CD4-positive, CD25-positive, alpha-beta regulatory T cell (primary cell): ENCODE results near the gene SH3BP4. TPM values are rescaled to one million over a fixed set of nuclear protein-coding genes. Genes with fewer than 3 reads are reported as not detected.

Source experiments
- ATAC-seq, 2 donors: fragments of 150-1000 bp; cut with Tn5 transposase; one replicate each; pipeline ENCODE4 v1.10.0; 2021; ENCODE audit warnings: low read depth in 2 of 2, moderate number of reproducible peaks in 2 of 2, moderate library complexity in 1 of 2
- DNase-seq, 3 donors: peaks; one replicate each; pipeline versions ENCODE4 v3.0.0 to v3.0.0-alpha.2; 2012 to 2022; ENCODE audit warnings: mixed read lengths in 1 of 3
- H3K27ac ChIP-seq: one replicate; pipeline ENCODE4 v1.7.0; 2013; ENCODE audit warnings: mild to moderate bottlenecking, low read length; ENCODE audit not compliant: insufficient read depth, poor library complexity, severe bottlenecking
- H3K27me3 ChIP-seq: one replicate; pipeline ENCODE4 v1.7.0; 2013; ENCODE audit warnings: low read length; ENCODE audit not compliant: control insufficient read depth, insufficient read depth
- H3K36me3 ChIP-seq: one replicate; pipeline ENCODE4 v1.7.0; 2013; ENCODE audit warnings: mild to moderate bottlenecking, low read length, moderate library complexity; ENCODE audit not compliant: control insufficient read depth, insufficient read depth
- H3K4me1 ChIP-seq: 2 replicates; pipeline ENCODE4 v1.7.0; 2013; ENCODE audit warnings: mild to moderate bottlenecking, low read length; ENCODE audit not compliant: insufficient read depth, control insufficient read depth, poor library complexity, severe bottlenecking
- H3K4me3 ChIP-seq: one replicate; pipeline ENCODE4 v1.7.0; 2013; ENCODE audit warnings: low read depth, mild to moderate bottlenecking, low read length, moderate library complexity
- H3K9me3 ChIP-seq, 2 experiments: 1 replicate in 1 of 2; 2 replicates in 1 of 2; pipeline ENCODE4 v1.7.0; 2013; ENCODE audit warnings: low read length in 2 of 2, mild to moderate bottlenecking in 1 of 2, moderate library complexity in 1 of 2; ENCODE audit not compliant: control insufficient read depth in 2 of 2
- H3K27ac Mint-ChIP-seq, 3 donors: one replicate each; pipeline ENCODE4 v1.8.0; 2020 to 2022; ENCODE audit warnings: mild to moderate bottlenecking in 3 of 3, mixed read lengths in 3 of 3, moderate library complexity in 2 of 3
- H3K27me3 Mint-ChIP-seq: one replicate; pipeline ENCODE4 v1.8.0; 2022; ENCODE audit warnings: mild to moderate bottlenecking, mixed read lengths
- H3K36me3 Mint-ChIP-seq: one replicate; pipeline ENCODE4 v1.8.0; 2020; ENCODE audit warnings: mixed read lengths
- H3K4me1 Mint-ChIP-seq, 4 donors: one replicate each; pipeline ENCODE4 v1.8.0; 2020 to 2022; ENCODE audit warnings: mixed read lengths in 4 of 4, mild to moderate bottlenecking in 1 of 4
- H3K4me3 Mint-ChIP-seq, 4 donors: one replicate each; pipeline ENCODE4 v1.8.0; 2020 to 2022; ENCODE audit warnings: mild to moderate bottlenecking in 4 of 4, mixed read lengths in 4 of 4, moderate library complexity in 3 of 4
- H3K9me3 Mint-ChIP-seq, 7 donors: one replicate each; pipeline ENCODE4 v1.8.0; 2020 to 2022; ENCODE audit warnings: mixed read lengths in 7 of 7, mild to moderate bottlenecking in 3 of 7, moderate library complexity in 2 of 7
- polyA plus RNA-seq, 4 donors: library from polyadenylated mRNA; unstranded; fragments of 300-500 nt; fragmentation: Illumina TruSeq; gene quantifications; one replicate each; pipeline ENCODE4 v1.2.3, GENCODE V29; 2021
- total RNA-seq: library from RNA; stranded (reverse); gene quantifications from one replicate; pipeline ENCODE4 v1.2.3, GENCODE V29; 2022

The SH3BP4 gene
- total and polyA plus RNA-seq, 5 donors from 2014 or later = 0.37 TPM; not detected in 4

DNA sequence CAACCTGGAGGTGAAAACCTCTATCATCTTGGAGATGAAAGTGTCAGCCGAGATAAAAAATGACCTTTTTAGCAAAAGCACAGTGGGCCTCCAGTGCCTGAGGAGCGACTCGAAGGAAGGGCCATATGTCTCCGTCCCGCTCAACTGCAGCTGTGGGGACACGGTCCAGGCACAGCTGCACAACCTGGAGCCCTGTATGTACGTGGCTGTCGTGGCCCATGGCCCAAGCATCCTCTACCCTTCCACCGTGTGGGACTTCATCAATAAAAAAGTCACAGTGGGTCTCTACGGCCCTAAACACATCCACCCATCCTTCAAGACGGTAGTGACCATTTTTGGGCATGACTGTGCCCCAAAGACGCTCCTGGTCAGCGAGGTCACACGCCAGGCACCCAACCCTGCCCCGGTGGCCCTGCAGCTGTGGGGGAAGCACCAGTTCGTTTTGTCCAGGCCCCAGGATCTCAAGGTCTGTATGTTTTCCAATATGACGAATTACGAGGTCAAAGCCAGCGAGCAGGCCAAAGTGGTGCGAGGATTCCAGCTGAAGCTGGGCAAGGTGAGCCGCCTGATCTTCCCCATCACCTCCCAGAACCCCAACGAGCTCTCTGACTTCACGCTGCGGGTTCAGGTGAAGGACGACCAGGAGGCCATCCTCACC is 90.2 kb downstream of the SH3BP4 start:
- ATAC-seq (no peak), DNase-seq (no peak)
- H3K36me3 ChIP-seq = no peaks in the 10 kb centered on the region
- no peak overlapping the region for H3K27ac ChIP-seq
- H3K4me3 ChIP-seq = no peak overlapping the region
- no peaks in the 10 kb centered on the region for H3K9me3 ChIP-seq
- Mint-ChIP-seq H3K27ac (no peak overlapping the region), H3K9me3 (no peaks in the 10 kb centered on the region), H3K4me1 (peaks cover 0 to 15% (median 5%) of the 10 kb centered on the region in 4 donors), H3K4me3 (no peak overlapping the region), H3K27me3 (no peaks in the 10 kb centered on the region), H3K36me3 (no peaks in the 10 kb centered on the region)
- no peaks in the 10 kb centered on the region for H3K4me1 ChIP-seq
- no peaks in the 10 kb centered on the region for H3K27me3 ChIP-seq

DNA sequence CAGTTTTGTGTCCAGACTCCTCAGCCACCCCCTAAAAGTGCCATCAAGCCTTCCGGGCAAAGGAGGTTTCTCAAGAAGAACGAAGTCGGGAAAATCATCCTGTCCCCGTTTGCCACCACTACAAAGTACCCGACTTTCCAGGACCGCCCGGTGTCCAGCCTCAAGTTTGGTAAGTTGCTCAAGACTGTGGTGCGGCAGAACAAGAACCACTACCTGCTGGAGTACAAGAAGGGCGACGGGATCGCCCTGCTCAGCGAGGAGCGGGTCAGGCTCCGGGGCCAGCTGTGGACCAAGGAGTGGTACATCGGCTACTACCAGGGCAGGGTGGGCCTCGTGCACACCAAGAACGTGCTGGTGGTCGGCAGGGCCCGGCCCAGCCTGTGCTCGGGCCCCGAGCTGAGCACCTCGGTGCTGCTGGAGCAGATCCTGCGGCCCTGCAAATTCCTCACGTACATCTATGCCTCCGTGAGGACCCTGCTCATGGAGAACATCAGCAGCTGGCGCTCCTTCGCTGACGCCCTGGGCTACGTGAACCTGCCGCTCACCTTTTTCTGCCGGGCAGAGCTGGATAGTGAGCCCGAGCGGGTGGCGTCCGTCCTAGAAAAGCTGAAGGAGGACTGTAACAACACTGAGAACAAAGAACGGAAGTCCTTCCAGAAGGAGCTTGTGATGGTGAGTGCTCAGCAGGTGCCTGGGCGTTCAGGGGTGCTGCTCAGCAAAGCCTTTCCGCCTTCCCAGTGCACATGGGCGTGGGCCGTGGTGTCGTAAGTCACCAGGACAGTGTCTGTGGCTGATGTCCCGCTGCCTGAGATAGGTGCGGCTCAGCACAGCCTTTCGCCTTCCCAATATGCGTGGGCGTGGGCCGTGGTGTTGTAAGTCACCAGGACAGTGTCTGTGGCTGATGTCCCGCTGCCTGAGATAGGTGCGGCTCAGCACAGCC is 91.0 kb downstream of the SH3BP4 start:
- H3K36me3 ChIP-seq = no peaks in the 10 kb centered on the region
- Mint-ChIP-seq H3K27ac (no peak overlapping the region), H3K4me1 (peaks cover 0 to 15% (median 5%) of the 10 kb centered on the region in 4 donors), H3K4me3 (no peak overlapping the region), H3K36me3 (no peaks in the 10 kb centered on the region), H3K9me3 (peaks cover 0 to 2% (median 0%) of the 10 kb centered on the region in 7 donors), H3K27me3 (no peaks in the 10 kb centered on the region)
- H3K4me3 ChIP-seq = no peak overlapping the region
- no peaks in the 10 kb centered on the region for H3K27me3 ChIP-seq
- no peak overlapping the region for H3K27ac ChIP-seq
- no peaks in the 10 kb centered on the region for H3K4me1 ChIP-seq
- ATAC-seq (no peak), DNase-seq (no peak)
- H3K9me3 ChIP-seq = no peaks in the 10 kb centered on the region

DNA sequence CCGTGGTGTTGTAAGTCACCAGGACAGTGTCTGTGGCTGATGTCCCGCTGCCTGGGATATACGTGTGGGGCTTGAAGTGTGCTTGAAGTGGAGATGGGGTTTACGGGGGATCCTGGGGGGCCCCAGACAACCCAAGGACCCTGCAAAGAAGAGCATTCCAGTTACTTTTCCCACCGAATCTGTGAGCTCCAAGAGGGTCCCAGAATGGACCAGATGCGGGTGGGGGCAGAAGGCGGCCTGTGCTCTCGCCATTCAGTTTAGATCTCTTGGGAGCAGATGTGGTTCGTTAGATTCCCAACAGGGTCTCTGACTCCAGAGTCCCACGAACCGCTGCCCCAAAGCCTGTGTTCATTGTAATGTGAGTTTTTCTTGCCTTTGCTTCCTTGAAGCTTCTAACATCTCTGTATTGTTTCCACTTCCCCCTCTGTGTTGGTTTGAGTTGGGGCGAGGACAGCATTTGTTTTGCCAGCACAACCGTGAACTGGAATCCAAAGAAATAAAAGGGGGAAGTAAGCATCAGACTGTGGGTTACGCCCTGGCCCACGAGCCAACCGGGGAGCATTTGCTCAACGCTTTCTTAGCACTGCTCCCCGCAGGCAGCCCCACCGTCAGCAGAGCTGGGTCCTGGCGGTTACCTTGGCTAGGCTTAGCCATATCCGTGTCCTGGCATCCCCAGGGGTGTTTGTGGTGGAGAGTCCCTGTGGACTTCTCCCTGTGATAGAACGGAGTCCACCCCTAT is 92.1 kb downstream of the SH3BP4 start:
- ATAC-seq = peak in 1 of 2 donors; percentile 29
- Histone ChIP-seq H3K9me3 (no peaks in the 10 kb centered on the region), H3K27ac (no peak overlapping the region), H3K27me3 (no peaks in the 10 kb centered on the region), H3K4me1 (no peaks in the 10 kb centered on the region), H3K36me3 (no peaks in the 10 kb centered on the region), H3K4me3 (no peak overlapping the region)
- H3K9me3 Mint-ChIP-seq = peaks cover 0 to 2% (median 0%) of the 10 kb centered on the region in 7 donors
- no peaks in the 10 kb centered on the region for H3K36me3 Mint-ChIP-seq
- no peak overlapping the region for H3K4me3 Mint-ChIP-seq
- H3K27me3 Mint-ChIP-seq = no peaks in the 10 kb centered on the region
- no peak for DNase-seq
- H3K4me1 Mint-ChIP-seq = peaks cover 0 to 15% (median 5%) of the 10 kb centered on the region in 4 donors
- no peak overlapping the region for H3K27ac Mint-ChIP-seq

GRCh38 chr2:235044501-235045271 is 92.9 kb downstream of the SH3BP4 start:
- no peak overlapping the region for H3K4me3 ChIP-seq
- no peaks in the 10 kb centered on the region for H3K27me3 ChIP-seq
- Mint-ChIP-seq H3K27me3 (no peaks in the 10 kb centered on the region), H3K9me3 (peaks cover 0 to 2% (median 0%) of the 10 kb centered on the region in 7 donors), H3K4me1 (peaks cover 0 to 15% (median 5%) of the 10 kb centered on the region in 4 donors), H3K4me3 (peak overlapping the region in 1 of 4 donors; percentile 35), H3K27ac (no peak overlapping the region), H3K36me3 (no peaks in the 10 kb centered on the region)
- no peaks in the 10 kb centered on the region for H3K4me1 ChIP-seq
- ATAC-seq (no peak), DNase-seq (no peak)
- no peaks in the 10 kb centered on the region for H3K9me3 ChIP-seq
- no peaks in the 10 kb centered on the region for H3K36me3 ChIP-seq
- no peak overlapping the region for H3K27ac ChIP-seq

DNA sequence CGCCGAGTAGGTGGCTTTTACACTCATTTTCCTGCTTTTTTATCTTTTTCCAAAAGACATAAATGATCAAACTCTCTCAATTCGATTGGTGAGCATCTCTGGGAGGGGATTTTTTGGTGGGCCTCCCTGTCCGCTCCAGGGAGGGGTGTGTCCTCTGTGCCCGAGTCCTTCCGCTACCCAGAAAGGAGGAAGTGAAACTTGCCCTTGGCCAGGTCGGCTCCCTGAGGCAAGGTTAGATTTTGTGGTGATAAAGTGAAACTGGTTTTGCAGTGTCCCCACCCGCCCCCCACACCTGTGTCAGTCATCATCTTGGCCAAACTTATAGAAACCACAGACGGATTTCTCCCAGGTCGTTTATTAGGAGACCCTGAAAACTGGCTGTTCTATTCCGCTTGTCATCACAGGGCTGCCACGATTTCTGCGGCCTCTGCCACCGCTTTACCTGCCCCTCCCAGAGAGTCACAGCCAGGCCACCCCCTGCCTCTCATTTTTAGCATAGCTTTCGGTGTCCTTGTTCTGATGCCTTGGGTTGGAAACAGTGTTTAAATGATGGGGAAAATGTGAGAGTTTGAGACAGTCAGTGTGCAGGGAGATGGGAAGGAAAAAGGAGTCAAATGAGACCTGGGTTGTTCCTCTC is 93.6 kb downstream of the SH3BP4 start:
- Histone ChIP-seq H3K4me3 (no peak overlapping the region), H3K36me3 (no peaks in the 10 kb centered on the region), H3K9me3 (no peaks in the 10 kb centered on the region), H3K4me1 (no peaks in the 10 kb centered on the region), H3K27ac (no peak overlapping the region), H3K27me3 (no peaks in the 10 kb centered on the region)
- H3K27me3 Mint-ChIP-seq = no peaks in the 10 kb centered on the region
- H3K4me3 Mint-ChIP-seq = peak overlapping the region in 2 of 4 donors; percentile 22 to 35
- peaks cover 0 to 2% (median 0%) of the 10 kb centered on the region in 7 donors for H3K9me3 Mint-ChIP-seq
- ATAC-seq = peak in 1 of 2 donors; percentile 38
- DNase-seq = peak in 1 of 3 donors; percentile 26
- H3K27ac Mint-ChIP-seq = peak overlapping the region; percentile 17 to 65 (median 29)
- H3K36me3 Mint-ChIP-seq = no peaks in the 10 kb centered on the region
- peaks cover 0 to 15% (median 5%) of the 10 kb centered on the region in 4 donors for H3K4me1 Mint-ChIP-seq

DNA sequence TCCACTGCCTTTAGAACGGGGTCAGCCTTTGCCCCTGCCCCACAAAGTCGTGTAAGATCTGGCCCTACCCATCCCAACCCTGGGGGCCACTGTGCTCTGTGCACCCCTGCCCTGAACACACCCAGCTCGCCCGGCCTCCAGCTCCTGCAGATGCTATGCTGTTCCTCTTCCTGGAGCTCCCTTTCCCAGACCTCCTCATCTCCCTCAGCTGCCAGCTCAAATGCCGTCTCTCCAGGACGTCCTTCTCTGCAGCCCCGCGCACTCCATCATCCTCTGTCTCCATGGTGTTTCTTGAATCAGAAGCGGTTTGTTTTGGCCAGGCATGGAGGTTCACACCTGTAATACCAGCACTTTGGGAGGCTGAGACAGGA is 94.1 kb downstream of the SH3BP4 start:
- Mint-ChIP-seq H3K4me1 (peaks cover 0 to 15% (median 5%) of the 10 kb centered on the region in 4 donors), H3K27ac (peak overlapping the region in 2 of 3 donors; percentile 17 to 65), H3K4me3 (peak overlapping the region in 1 of 4 donors; percentile 24)

More for the DNA sequence above, 94.1 kb downstream of the SH3BP4 start:
- no peaks in the 10 kb centered on the region for H3K36me3 ChIP-seq
- H3K9me3 ChIP-seq = no peaks in the 10 kb centered on the region
- ATAC-seq = no peak
- DNase-seq = no peak
- Mint-ChIP-seq H3K9me3 (peaks cover 0 to 2% (median 0%) of the 10 kb centered on the region in 7 donors), H3K27me3 (no peaks in the 10 kb centered on the region), H3K36me3 (no peaks in the 10 kb centered on the region)
- H3K4me3 ChIP-seq = no peak overlapping the region
- H3K27me3 ChIP-seq = no peaks in the 10 kb centered on the region
- H3K27ac ChIP-seq = no peak overlapping the region
- no peaks in the 10 kb centered on the region for H3K4me1 ChIP-seq
